GM04503 (cell line): ENCODE measurements around the gene PITPNC1.
A peak's percentile ranks its signal among the peaks of the same experiment; 100 is the strongest.
"Not testable (repeated sequence)": the region's sequence is repeated elsewhere in the genome, so short reads cannot be mapped to it uniquely, and the experiment has no call there.

ENCODE experiments used
- DNase-seq: peaks from one replicate; pipeline ENCODE4 v3.0.0-alpha.2; 2012; ENCODE audit warnings: low read depth

The PITPNC1 gene

GRCh38 chr17:67369676-67370075 is 7.4 kb upstream of the PITPNC1 start:
- no peak for DNase-seq

GRCh38 chr17:67372751-67373150 is 4.3 kb upstream of the PITPNC1 start:
- no peak for DNase-seq

GRCh38 chr17:67374329-67375053 is 2.6 kb upstream of the PITPNC1 start:
- no peak for DNase-seq

- no peak for DNase-seq
These were observed 2.0 kb upstream of the PITPNC1 start for GRCh38 chr17:67375054-67375427.

GRCh38 chr17:67375716-67376115 is 1.4 kb upstream of the PITPNC1 start:
- DNase-seq: no peak

GRCh38 chr17:67376415-67376736 is 705 bp upstream of the PITPNC1 start:
- peak; percentile 57 for DNase-seq

GRCh38 chr17:67377488-67378453 is 690 bp downstream of the PITPNC1 start:
- no peak for DNase-seq

- no peak for DNase-seq
These were observed 1.6 kb downstream of the PITPNC1 start for GRCh38 chr17:67378454-67379250.

- DNase-seq: no peak
These were observed 2.2 kb downstream of the PITPNC1 start for GRCh38 chr17:67379251-67379630.

- no peak for DNase-seq
These were observed 4.8 kb downstream of the PITPNC1 start for GRCh38 chr17:67381929-67382257.

GRCh38 chr17:67385122-67385988 is 8.3 kb downstream of the PITPNC1 start:
- no peak for DNase-seq

GRCh38 chr17:67386965-67387551 is 10.0 kb downstream of the PITPNC1 start:
- no peak for DNase-seq

GRCh38 chr17:67388536-67388935 is 11.5 kb downstream of the PITPNC1 start:
- not testable (repeated sequence) for DNase-seq

- DNase-seq: no peak
These were observed 11.9 kb downstream of the PITPNC1 start for GRCh38 chr17:67388986-67389385.

- no peak for DNase-seq
These were observed 13.0 kb downstream of the PITPNC1 start for GRCh38 chr17:67390006-67390645.

- peak; percentile 92 for DNase-seq
These were observed 13.7 kb downstream of the PITPNC1 start for GRCh38 chr17:67390646-67391361.

- no peak for DNase-seq
These were observed 15.0 kb downstream of the PITPNC1 start for GRCh38 chr17:67392111-67392510.

GRCh38 chr17:67393809-67394397 is 16.8 kb downstream of the PITPNC1 start:
- no peak for DNase-seq

- DNase-seq: no peak
These were observed 22.6 kb downstream of the PITPNC1 start for GRCh38 chr17:67399676-67400075.

- no peak for DNase-seq
These were observed 23.1 kb downstream of the PITPNC1 start for GRCh38 chr17:67400193-67400592.
